H1 (cell line): ENCODE results near the gene MGAT5. TPM values are rescaled to one million over a fixed set of nuclear protein-coding genes. Genes with fewer than 3 reads are reported as not detected.

Experiments
- CTCF ChIA-PET: fragments of 300-600 bp; sonication (Branson Sonifier 250); formaldehyde crosslinking; loops from one replicate; lab custom pipeline; 2021; ENCODE audit not compliant: partially characterized antibody; lab: Charles Lee
- POLR2A ChIA-PET: fragments of 300-600 bp; sonication (Branson Sonifier 250); formaldehyde crosslinking; loops from one replicate; lab custom pipeline; 2021; ENCODE audit warnings: inconsistent platforms; ENCODE audit not compliant: partially characterized antibody; lab: Charles Lee
- DNase-seq, 2 experiments: peaks; one replicate each; pipeline versions ENCODE4 v3.0.0 to v3.0.0-alpha.2; 2010 to 2022; ENCODE audit warnings: low spot score in 2 of 2, low read depth in 1 of 2, mixed read lengths in 1 of 2
- FAIRE-seq: peaks from 2 replicates; lab custom pipeline; 2011; peaks lifted over from hg19 to GRCh38; lab: Jason Lieb, UNC
- H2AFZ ChIP-seq: 2 replicates; pipeline ENCODE4 v1.8.1; 2012; ENCODE audit warnings: low read length, inconsistent platforms
- H2AK5ac ChIP-seq: 2 replicates; pipeline ENCODE4 v1.6.1; 2013; ENCODE audit warnings: low read depth, low read length
- H2BK120ac ChIP-seq: replicated peaks from 2 replicates; pipeline ENCODE3; 2013; ENCODE audit warnings: low read depth, low read length, inconsistent platforms
- H2BK12ac ChIP-seq: 2 replicates; pipeline ENCODE4 v1.6.1; 2013; ENCODE audit warnings: low read depth, low read length
- H2BK15ac ChIP-seq: 2 replicates; pipeline ENCODE4 v1.6.1; 2013; ENCODE audit warnings: low read length
- H2BK20ac ChIP-seq: 2 replicates; pipeline ENCODE4 v1.6.1; 2013; ENCODE audit warnings: low read length
- H2BK5ac ChIP-seq: 2 replicates; pipeline ENCODE4 v1.6.1; 2013; ENCODE audit warnings: low read depth, low read length
- H3K14ac ChIP-seq: 2 replicates; pipeline ENCODE4 v1.6.1; 2013; ENCODE audit warnings: inconsistent platforms; ENCODE audit not compliant: insufficient read length
- H3K18ac ChIP-seq: 2 replicates; pipeline ENCODE4 v1.6.1; 2013; ENCODE audit warnings: low read length; ENCODE audit errors: extremely low read depth
- H3K23ac ChIP-seq: 2 replicates; pipeline ENCODE4 v1.6.1; 2013; ENCODE audit warnings: inconsistent platforms; ENCODE audit not compliant: insufficient read length
- H3K23me2 ChIP-seq: 2 replicates; pipeline ENCODE4 v1.6.1; 2013; ENCODE audit warnings: low read depth, low read length
- H3K27ac ChIP-seq: 2 replicates; pipeline ENCODE4 v1.6.1; 2011; ENCODE audit warnings: low read depth, low read length, inconsistent platforms
- H3K27me3 ChIP-seq, 4 experiments: replicated peaks in 1 of 4; 1 replicate in 1 of 4; 2 replicates in 3 of 4; pipeline versions ENCODE4 v1.6.1 to v1.8.1; 2011 to 2013; ENCODE audit warnings: low read length in 3 of 4, mild to moderate bottlenecking in 3 of 4, inconsistent platforms in 2 of 4, mixed read lengths in 2 of 4, moderate library complexity in 1 of 4; ENCODE audit not compliant: control insufficient read depth in 3 of 4, insufficient read depth in 3 of 4; ENCODE audit errors: extremely low read depth in 1 of 4
- H3K36me3 ChIP-seq, 4 experiments: 2 replicates each; pipeline versions ENCODE4 v1.6.1 to v1.8.1; 2011 to 2013; ENCODE audit warnings: mild to moderate bottlenecking in 4 of 4, low read length in 3 of 4, moderate library complexity in 2 of 4, control low read depth in 1 of 4, inconsistent platforms in 1 of 4; ENCODE audit not compliant: insufficient read depth in 4 of 4, control insufficient read depth in 2 of 4
- H3K4ac ChIP-seq: replicated peaks from 2 replicates; pipeline ENCODE3; 2013; ENCODE audit warnings: low read length, low read depth, mixed read lengths, inconsistent platforms; ENCODE audit not compliant: insufficient read length
- H3K4me1 ChIP-seq, 4 experiments: replicated peaks in 1 of 4; 1 replicate in 1 of 4; 2 replicates in 3 of 4; pipeline versions ENCODE4 v1.6.1 to v1.8.1; 2011 to 2013; ENCODE audit warnings: low read length in 3 of 4, inconsistent platforms in 2 of 4, mixed read lengths in 1 of 4; ENCODE audit not compliant: insufficient read depth in 4 of 4, control insufficient read depth in 3 of 4
- H3K4me2 ChIP-seq, 2 experiments: 2 replicates each; pipeline versions ENCODE4 v1.6.1 to v1.8.1; 2011 to 2013; ENCODE audit warnings: low read depth in 2 of 2, low read length in 2 of 2, control low read depth in 1 of 2, inconsistent platforms in 1 of 2, mild to moderate bottlenecking in 1 of 2; ENCODE audit not compliant: insufficient read depth in 1 of 2
- H3K4me3 ChIP-seq, 4 experiments: fragments of 200-600, 300-600 bp in 1 of 4; sonication (generic), shearing (Covaris generic), sonication (Bioruptor Twin) in 1 of 4; 2 replicates each; pipeline versions ENCODE4 v1.5.1 to v1.8.1; 2011 to 2016; ENCODE audit warnings: low read length in 4 of 4, low read depth in 3 of 4, control low read depth in 2 of 4, inconsistent platforms in 2 of 4, mild to moderate bottlenecking in 2 of 4, mixed read lengths in 1 of 4, moderate library complexity in 1 of 4; ENCODE audit not compliant: insufficient read depth in 2 of 4; ENCODE audit errors: extremely low read depth in 1 of 4
- H3K56ac ChIP-seq: replicated peaks from 2 replicates; pipeline ENCODE3; 2013; ENCODE audit warnings: low read depth, mild to moderate bottlenecking, mixed read lengths, low read length, inconsistent platforms; ENCODE audit not compliant: insufficient read length
- H3K79me1 ChIP-seq: 2 replicates; pipeline ENCODE4 v1.6.1; 2013; ENCODE audit warnings: low read depth, low read length, control low read depth
- H3K79me2 ChIP-seq, 2 experiments: 2 replicates each; pipeline versions ENCODE4 v1.6.1 to v1.8.1; 2012 to 2013; ENCODE audit warnings: low read length in 2 of 2, mild to moderate bottlenecking in 2 of 2, inconsistent platforms in 1 of 2; ENCODE audit not compliant: insufficient read depth in 2 of 2, control insufficient read depth in 1 of 2
- H3K9ac ChIP-seq, 4 experiments: replicated peaks in 1 of 4; 1 replicate in 1 of 4; 2 replicates in 3 of 4; pipeline versions ENCODE4 v1.6.1 to v1.8.1; 2011 to 2013; ENCODE audit warnings: low read depth in 3 of 4, low read length in 3 of 4, control low read depth in 2 of 4, mild to moderate bottlenecking in 2 of 4, moderate library complexity in 2 of 4, inconsistent platforms in 1 of 4; ENCODE audit errors: extremely low read depth in 1 of 4
- H3K9me3 ChIP-seq, 2 experiments: 2 replicates each; pipeline versions ENCODE4 v1.6.1 to v1.8.1; 2012 to 2013; ENCODE audit warnings: mild to moderate bottlenecking in 2 of 2, moderate library complexity in 2 of 2, control low read depth in 1 of 2, inconsistent platforms in 1 of 2, low read depth in 1 of 2, low read length in 1 of 2, mixed read lengths in 1 of 2; ENCODE audit not compliant: insufficient read depth in 2 of 2
- H4K20me1 ChIP-seq, 2 experiments: replicated peaks in 1 of 2; 2 replicates each; pipeline versions ENCODE3 to v1.8.1; 2011 to 2013; ENCODE audit warnings: inconsistent platforms in 2 of 2, low read length in 2 of 2, mild to moderate bottlenecking in 1 of 2; ENCODE audit not compliant: insufficient read depth in 2 of 2, control insufficient read depth in 1 of 2
- H4K5ac ChIP-seq: 2 replicates; pipeline ENCODE4 v1.6.1; 2013; ENCODE audit warnings: low read length, low read depth, mixed read lengths, inconsistent platforms; ENCODE audit not compliant: insufficient read length
- H4K8ac ChIP-seq: 2 replicates; pipeline ENCODE4 v1.8.0; 2013; ENCODE audit warnings: mild to moderate bottlenecking, moderate library complexity, low read length, inconsistent platforms; ENCODE audit not compliant: insufficient read depth; ENCODE audit errors: extremely low read depth
- H4K91ac ChIP-seq: replicated peaks from 2 replicates; pipeline ENCODE3; 2013; ENCODE audit warnings: low read length, mixed read lengths, inconsistent platforms; ENCODE audit not compliant: insufficient read length
- CBX8 ChIP-seq: fragments of 300-800, 300-1000 bp; sonication (generic); IDR thresholded peaks from 2 replicates; pipeline ENCODE4 v1.7.1; 2016; ENCODE audit warnings: low read depth, low read length, borderline replicate concordance
- CHD2 ChIP-seq: IDR thresholded peaks from 2 replicates; pipeline ENCODE4 v1.6.1; 2012; ENCODE audit warnings: low read length, improper control_type of control experiment
- E2F6 ChIP-seq: IDR thresholded peaks from 2 replicates; pipeline ENCODE4 v1.6.1; 2012; ENCODE audit warnings: inconsistent platforms
- EP300 ChIP-seq, 2 experiments: IDR thresholded peaks; 1 replicate in 1 of 2; 2 replicates in 1 of 2; pipeline ENCODE4 v1.6.1; 2011 to 2012; ENCODE audit warnings: low read depth in 2 of 2, low read length in 2 of 2, mild to moderate bottlenecking in 2 of 2, borderline replicate concordance in 1 of 2, inconsistent platforms in 1 of 2, moderate library complexity in 1 of 2
- FOSL1 ChIP-seq: IDR thresholded peaks from 2 replicates; pipeline ENCODE4 v1.6.1; 2011; ENCODE audit warnings: mild to moderate bottlenecking, low read depth, low read length, moderate library complexity; ENCODE audit not compliant: insufficient read depth
- HDAC2 ChIP-seq, 2 experiments: fragments of 300-600 bp in 1 of 2; sonication (generic) in 1 of 2; IDR thresholded peaks; 2 replicates each; pipeline ENCODE4 v1.6.1; 2011 to 2012; ENCODE audit warnings: low read depth in 2 of 2, low read length in 2 of 2, mild to moderate bottlenecking in 2 of 2, moderate library complexity in 2 of 2, borderline replicate concordance in 1 of 2, inconsistent platforms in 1 of 2
- MAFK ChIP-seq: IDR thresholded peaks from 2 replicates; pipeline ENCODE4 v1.6.1; 2012; ENCODE audit warnings: low read depth, mild to moderate bottlenecking, improper control_type of control experiment, low read length
- NRF1 ChIP-seq: IDR thresholded peaks from 2 replicates; pipeline ENCODE4 v1.6.1; 2011; ENCODE audit warnings: mild to moderate bottlenecking, low read depth, low read length, improper control_type of control experiment
- SAP30 ChIP-seq: fragments of 300-600 bp; sonication (generic); IDR thresholded peaks from 2 replicates; pipeline ENCODE4 v1.7.1; 2012; ENCODE audit warnings: low read length, moderate library complexity, mild to moderate bottlenecking, inconsistent platforms; ENCODE audit not compliant: insufficient read depth, insufficient replicate concordance
- SIRT6 ChIP-seq: IDR thresholded peaks from one replicate; pipeline ENCODE4 v1.7.1; 2012; ENCODE audit warnings: low read length, inconsistent platforms
- SIX5 ChIP-seq: IDR thresholded peaks from 2 replicates; pipeline ENCODE4 v1.6.1; 2011; ENCODE audit warnings: mild to moderate bottlenecking, low read depth, low read length
- SRF ChIP-seq: IDR thresholded peaks from 2 replicates; pipeline ENCODE4 v1.6.1; 2011; ENCODE audit warnings: mild to moderate bottlenecking, low read depth, low read length, moderate library complexity
- TAF7 ChIP-seq: optimal IDR thresholded peaks from 2 replicates; pipeline ENCODE3; 2011; ENCODE audit warnings: low read depth, mild to moderate bottlenecking, inconsistent platforms, low read length, moderate library complexity, borderline replicate concordance
- TCF12 ChIP-seq: IDR thresholded peaks from 2 replicates; pipeline ENCODE4 v1.6.1; 2011; ENCODE audit warnings: low read depth, mild to moderate bottlenecking, low read length
- WGBS, 2 experiments: shearing (Covaris generic) in 1 of 2; methylation state at CpG; one replicate each; pipeline versions ENCODE4 v1.1.6 to v1.1.7; 2013 to 2015; ENCODE audit warnings: low lambda C conversion rate in 2 of 2, mixed read lengths in 2 of 2, inconsistent platforms in 1 of 2, low coverage in 1 of 2, missing lambda C conversion rate in 1 of 2; ENCODE audit not compliant: insufficient replicate concordance in 2 of 2, insufficient coverage in 1 of 2, insufficient read length in 1 of 2; ENCODE audit errors: extremely low coverage in 1 of 2, missing lambda C conversion rate in 1 of 2; 5-methylcytosine and 5-hydroxymethylcytosine counted together
- polyA plus RNA-seq, 7 experiments: library from polyadenylated mRNA; depleted of rRNA in 3 of 7; stranded (reverse) in 5 of 7; unstranded in 2 of 7; fragments of >200 nt in 5 of 7; fragments of 200-250 nt in 2 of 7; gene quantifications; 1 replicate in 5 of 7; 2 replicates in 1 of 7; 4 replicates in 1 of 7; pipeline versions ENCODE4 v1.2.1 to v1.2.3, GENCODE V29; 2011 to 2013; ENCODE audit warnings: missing spikeins in 2 of 7, mixed read lengths in 2 of 7
- total RNA-seq: library from RNA; stranded (reverse); fragmentation: NEBNext Ultra II Directional; extraction: Animal tissue kit (Norgen Biotek cat#: 25700); gene quantifications from 2 replicates; pipeline ENCODE4 v1.2.1, GENCODE V29; 2021

Gene MGAT5
- total and polyA plus RNA-seq, 2 of the 8 experiments (the other 6 are each of a cell fraction or from before 2014, with no cell fraction given) = 11.2 to 49.2 TPM

GRCh38 chr2:134268265-134268664 lies 14.4 kb downstream of the MGAT5 start:
- Histone ChIP-seq H2AK5ac (no peak overlapping the region), H3K4me3 (no peak overlapping the region), H4K8ac (no peak overlapping the region), H3K23me2 (no peaks in the 10 kb centered on the region), H2BK15ac (no peak overlapping the region), H2BK20ac (no peak overlapping the region), H3K18ac (no peak overlapping the region), H4K20me1 (peaks cover 4 to 9% of the 10 kb centered on the region in 2 experiments), H3K79me1 (no peaks in the 10 kb centered on the region), H3K4ac (no peak overlapping the region), H2BK5ac (no peak overlapping the region), H3K27ac (no peak overlapping the region), H3K4me2 (no peak overlapping the region), H2BK120ac (no peak overlapping the region), H3K14ac (no peak overlapping the region), H3K9ac (no peak overlapping the region), H3K36me3 (peaks cover 0 to 6% (median 0%) of the 10 kb centered on the region in 4 experiments; a peak in 1 of 8 replicates), H3K27me3 (no peaks in the 10 kb centered on the region), H2AFZ (no peak overlapping the region), H3K4me1 (no peaks in the 10 kb centered on the region), H3K79me2 (peaks cover 0 to 4% of the 10 kb centered on the region in 2 experiments; a peak in 2 of 4 replicates), H4K5ac (no peak overlapping the region), H2BK12ac (no peak overlapping the region), H4K91ac (no peak overlapping the region), H3K56ac (no peak overlapping the region), H3K23ac (no peak overlapping the region), H3K9me3 (no peaks in the 10 kb centered on the region)
- 94% methylated on average over 5 of the region's 5 CpGs; no CpG with 5 or more reads in 1 of the 2 experiments for WGBS, 2 experiments
- DNase-seq (no peak), FAIRE-seq (no peak)
- ChIA-PET CTCF (interaction anchor here (2.6 kb wide), 1 partner anchor 23 kb away, joined by 9 read pairs; no protein-coding TSS in a partner anchor), POLR2A (no interaction called here)
- TF ChIP-seq FOSL1 (no peak), TCF12 (no peak), EP300 (IDR thresholded peaks at IDR 0.05; ENCODE audit: borderline replicate concordance in 1 of 2, low read depth in 2 of 2, low read length in 2 of 2) (no peak), SIX5 (no peak), NRF1 (no peak), E2F6 (no peak), MAFK (no peak), SRF (no peak), HDAC2 (IDR thresholded peaks at IDR 0.05; ENCODE audit: borderline replicate concordance in 1 of 2, low read depth in 2 of 2, low read length in 2 of 2) (no peak), CBX8 (no peak), SIRT6 (no peak), SAP30 (no peak), TAF7 (no peak), CHD2 (no peak)
